ENCODE data around the gene HMGN1. TPM values are rescaled to one million over a fixed set of nuclear protein-coding genes. Genes with fewer than 3 reads are reported as not detected.

Gene HMGN1
- total and polyA plus RNA-seq, 2 experiments from 2014 or later = 282 to 371 TPM

- WGBS (ENCODE audit: low lambda C conversion rate, missing lambda C conversion rate) = 36% methylated on average over 7 of the region's 7 CpGs
- Histone ChIP-seq H2AFZ (no peak overlapping the region), H3K4me1 (ENCODE audit: insufficient read depth) (peaks cover 24% of the 10 kb centered on the region), H3K4me2 (peak overlapping the region; percentile 87), H3K27ac (no peak overlapping the region), H3K9me2 (replicated peaks; ENCODE audit: insufficient read depth) (no peaks in the 10 kb centered on the region), H3K4me3 (peak overlapping the region; percentile 84), H4K20me1 (ENCODE audit: insufficient read depth, poor library complexity, severe bottlenecking) (peaks cover 40% of the 10 kb centered on the region), H3K27me3 (no peaks in the 10 kb centered on the region), H3K9me3 (ENCODE audit: low read depth) (no peaks in the 10 kb centered on the region), H3K79me2 (peaks cover 48% of the 10 kb centered on the region), H3K36me3 (replicated peaks; ENCODE audit: insufficient read depth, low read depth) (no peaks in the 10 kb centered on the region)
- TF ChIP-seq EZH2 (IDR thresholded peaks at IDR 0.05; ENCODE audit: borderline replicate concordance) = no peak
- TF ChIP-seq EZH2phosphoT487 (IDR thresholded peaks at IDR 0.05; ENCODE audit: low read depth, severe bottlenecking, unreplicated experiment) = no peak
- TF ChIP-seq, protein P1, sequence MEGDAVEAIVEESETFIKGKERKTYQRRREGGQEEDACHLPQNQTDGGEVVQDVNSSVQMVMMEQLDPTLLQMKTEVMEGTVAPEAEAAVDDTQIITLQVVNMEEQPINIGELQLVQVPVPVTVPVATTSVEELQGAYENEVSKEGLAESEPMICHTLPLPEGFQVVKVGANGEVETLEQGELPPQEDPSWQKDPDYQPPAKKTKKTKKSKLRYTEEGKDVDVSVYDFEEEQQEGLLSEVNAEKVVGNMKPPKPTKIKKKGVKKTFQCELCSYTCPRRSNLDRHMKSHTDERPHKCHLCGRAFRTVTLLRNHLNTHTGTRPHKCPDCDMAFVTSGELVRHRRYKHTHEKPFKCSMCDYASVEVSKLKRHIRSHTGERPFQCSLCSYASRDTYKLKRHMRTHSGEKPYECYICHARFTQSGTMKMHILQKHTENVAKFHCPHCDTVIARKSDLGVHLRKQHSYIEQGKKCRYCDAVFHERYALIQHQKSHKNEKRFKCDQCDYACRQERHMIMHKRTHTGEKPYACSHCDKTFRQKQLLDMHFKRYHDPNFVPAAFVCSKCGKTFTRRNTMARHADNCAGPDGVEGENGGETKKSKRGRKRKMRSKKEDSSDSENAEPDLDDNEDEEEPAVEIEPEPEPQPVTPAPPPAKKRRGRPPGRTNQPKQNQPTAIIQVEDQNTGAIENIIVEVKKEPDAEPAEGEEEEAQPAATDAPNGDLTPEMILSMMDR (IDR thresholded peaks at IDR 0.05; ENCODE audit: poor library complexity) = no peak
- DNase-seq (ENCODE audit: low spot score) = no peak
Observed at GRCh38 chr21:39346671-39347331, 2.1 kb downstream of the HMGN1 start.

- Histone ChIP-seq H3K79me2 (peaks cover 48% of the 10 kb centered on the region), H3K36me3 (replicated peaks; ENCODE audit: insufficient read depth, low read depth) (peaks cover 6% of the 10 kb centered on the region), H3K4me1 (ENCODE audit: insufficient read depth) (peaks cover 24% of the 10 kb centered on the region), H3K4me2 (peak overlapping the region; percentile 87), H3K4me3 (peak overlapping the region; percentile 84), H3K27me3 (no peaks in the 10 kb centered on the region), H2AFZ (no peak overlapping the region), H3K9me2 (replicated peaks; ENCODE audit: insufficient read depth) (no peaks in the 10 kb centered on the region), H3K9me3 (ENCODE audit: low read depth) (no peaks in the 10 kb centered on the region), H3K27ac (no peak overlapping the region), H4K20me1 (ENCODE audit: insufficient read depth, poor library complexity, severe bottlenecking) (peaks cover 40% of the 10 kb centered on the region)
- DNase-seq (ENCODE audit: low spot score) = no peak
- 44% methylated on average over 3 of the region's 3 CpGs for WGBS (ENCODE audit: low lambda C conversion rate, missing lambda C conversion rate)
- TF ChIP-seq, protein P1 (IDR thresholded peaks at IDR 0.05; ENCODE audit: poor library complexity) = no peak
- no peak for TF ChIP-seq EZH2phosphoT487 (IDR thresholded peaks at IDR 0.05; ENCODE audit: low read depth, severe bottlenecking, unreplicated experiment)
Observed at GRCh38 chr21:39346206-39346605, 2.7 kb downstream of the HMGN1 start.

DNA sequence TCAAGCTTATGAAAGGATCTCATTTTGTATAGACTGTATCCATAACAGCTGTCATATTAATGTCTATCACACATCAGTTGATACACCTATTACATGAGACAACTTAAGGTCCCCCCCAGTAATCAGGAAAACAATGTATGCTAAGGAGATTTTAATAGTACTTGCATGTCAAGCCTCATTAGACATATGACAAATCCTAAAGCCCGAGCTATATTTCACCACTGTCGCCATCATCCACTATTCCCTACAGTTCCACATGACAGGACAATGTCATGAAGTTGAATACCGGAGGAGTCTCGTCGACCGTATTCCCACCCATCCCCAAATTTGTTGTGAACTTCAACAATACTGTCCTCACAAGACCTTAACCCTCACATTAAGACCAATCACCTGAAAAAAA is 3.4 kb downstream of the HMGN1 start:
- H3K79me2 ChIP-seq = peaks cover 48% of the 10 kb centered on the region
- peaks cover 23% of the 10 kb centered on the region for H3K4me1 ChIP-seq (ENCODE audit: insufficient read depth)
- H3K36me3 ChIP-seq (replicated peaks; ENCODE audit: insufficient read depth, low read depth) = peaks cover 6% of the 10 kb centered on the region
- no peak for TF ChIP-seq EZH2 (IDR thresholded peaks at IDR 0.05; ENCODE audit: borderline replicate concordance)
- TF ChIP-seq EZH2phosphoT487 (IDR thresholded peaks at IDR 0.05; ENCODE audit: low read depth, severe bottlenecking, unreplicated experiment) = no peak
- TF ChIP-seq, protein P1 (IDR thresholded peaks at IDR 0.05; ENCODE audit: poor library complexity) = no peak
- 80% methylated on average over 6 of the region's 6 CpGs for WGBS (ENCODE audit: low lambda C conversion rate, missing lambda C conversion rate)
- H3K27ac ChIP-seq = no peak overlapping the region
- H3K4me2 ChIP-seq = peak overlapping the region; percentile 87
- peaks cover 40% of the 10 kb centered on the region for H4K20me1 ChIP-seq (ENCODE audit: insufficient read depth, poor library complexity, severe bottlenecking)
- H2AFZ ChIP-seq = no peak overlapping the region
- no peak for DNase-seq (ENCODE audit: low spot score)
- no peaks in the 10 kb centered on the region for H3K9me3 ChIP-seq (ENCODE audit: low read depth)
- no peaks in the 10 kb centered on the region for H3K27me3 ChIP-seq
- no peak overlapping the region for H3K4me3 ChIP-seq
- H3K9me2 ChIP-seq (replicated peaks; ENCODE audit: insufficient read depth) = no peaks in the 10 kb centered on the region
